Measurements from ENCODE around the gene APP.

DNA sequence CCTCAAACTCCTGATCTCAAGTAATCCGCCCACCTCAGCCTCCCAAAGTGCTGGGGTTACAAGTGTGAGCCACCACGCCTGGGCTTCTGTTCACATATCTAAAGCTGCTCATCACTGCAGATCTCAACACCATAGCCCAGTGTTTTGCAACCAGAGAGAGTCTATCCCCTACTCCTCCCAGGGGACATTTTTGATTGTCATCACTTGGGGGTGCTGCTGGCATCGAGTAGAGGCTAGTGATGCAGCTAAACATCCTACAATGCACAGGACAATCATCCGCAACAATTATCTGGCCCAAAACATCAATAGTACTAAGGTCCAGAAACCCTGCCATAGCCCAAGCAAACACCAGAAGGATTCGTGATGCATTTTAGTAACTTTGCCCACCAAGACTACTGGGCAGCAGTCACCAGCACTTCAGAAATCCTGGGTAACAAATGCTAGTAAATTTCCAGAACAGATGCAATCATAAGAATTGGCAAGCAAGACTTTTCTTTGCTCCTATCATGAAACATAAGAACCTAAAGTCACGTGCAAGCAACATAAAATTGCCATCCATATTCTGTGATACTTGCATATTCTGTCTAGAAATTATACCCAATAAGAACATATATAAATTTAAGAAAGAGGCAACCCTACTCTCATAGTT lies 159.2 kb downstream of the APP start:
- TF ChIP-seq CTCF (IDR thresholded peaks at IDR 0.05) (no peak), EZH2phosphoT487 (IDR thresholded peaks at IDR 0.05) (no peak), EZH2 (IDR thresholded peaks at IDR 0.05) (no peak)

Data from neural progenitor cell (in vitro differentiated cells).